ENCODE measurements around the gene BFAR.

The BFAR gene

DNA sequence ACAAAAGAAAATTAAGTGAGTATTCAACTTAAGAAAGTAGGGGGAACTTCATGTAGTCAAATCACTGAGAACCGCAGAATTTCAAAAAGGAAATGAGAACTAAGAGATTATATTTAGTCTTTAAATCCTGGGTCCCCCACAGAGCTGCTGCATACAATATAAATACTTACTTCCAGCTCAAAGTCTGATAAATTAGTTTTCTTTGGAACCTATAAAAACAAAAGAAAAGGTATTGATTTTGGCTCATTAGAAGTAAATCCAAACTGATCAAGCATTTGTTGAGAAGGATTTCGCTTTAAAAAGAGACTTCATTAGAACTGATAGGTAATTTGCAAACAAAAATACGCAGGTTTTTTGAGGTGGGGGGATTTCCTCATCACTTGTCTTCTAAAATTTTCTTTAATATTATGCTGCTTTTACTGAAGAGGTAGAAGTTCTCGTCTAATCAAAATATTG, 24.6 kb upstream of the BFAR start:
- no peak overlapping the region for H3K4me3 ChIP-seq (replicated peaks; ENCODE audit: low read depth, low read length)
- no peak for DNase-seq (ENCODE audit: low read depth)
- TF ChIP-seq, protein P1, sequence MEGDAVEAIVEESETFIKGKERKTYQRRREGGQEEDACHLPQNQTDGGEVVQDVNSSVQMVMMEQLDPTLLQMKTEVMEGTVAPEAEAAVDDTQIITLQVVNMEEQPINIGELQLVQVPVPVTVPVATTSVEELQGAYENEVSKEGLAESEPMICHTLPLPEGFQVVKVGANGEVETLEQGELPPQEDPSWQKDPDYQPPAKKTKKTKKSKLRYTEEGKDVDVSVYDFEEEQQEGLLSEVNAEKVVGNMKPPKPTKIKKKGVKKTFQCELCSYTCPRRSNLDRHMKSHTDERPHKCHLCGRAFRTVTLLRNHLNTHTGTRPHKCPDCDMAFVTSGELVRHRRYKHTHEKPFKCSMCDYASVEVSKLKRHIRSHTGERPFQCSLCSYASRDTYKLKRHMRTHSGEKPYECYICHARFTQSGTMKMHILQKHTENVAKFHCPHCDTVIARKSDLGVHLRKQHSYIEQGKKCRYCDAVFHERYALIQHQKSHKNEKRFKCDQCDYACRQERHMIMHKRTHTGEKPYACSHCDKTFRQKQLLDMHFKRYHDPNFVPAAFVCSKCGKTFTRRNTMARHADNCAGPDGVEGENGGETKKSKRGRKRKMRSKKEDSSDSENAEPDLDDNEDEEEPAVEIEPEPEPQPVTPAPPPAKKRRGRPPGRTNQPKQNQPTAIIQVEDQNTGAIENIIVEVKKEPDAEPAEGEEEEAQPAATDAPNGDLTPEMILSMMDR (IDR thresholded peaks at IDR 0.05; ENCODE audit: low read length, missing control alignments) = no peak

GRCh38 chr16:14608604-14609003, 24.1 kb upstream of the BFAR start:
- no peak for DNase-seq (ENCODE audit: low read depth)
- no peak overlapping the region for H3K4me3 ChIP-seq (replicated peaks; ENCODE audit: low read depth, low read length)
- TF ChIP-seq, protein P1 (IDR thresholded peaks at IDR 0.05; ENCODE audit: low read length, missing control alignments) = no peak

GRCh38 chr16:14609716-14610115, 23.0 kb upstream of the BFAR start:
- TF ChIP-seq, protein P1 (IDR thresholded peaks at IDR 0.05; ENCODE audit: low read length, missing control alignments) = no peak

GRCh38 chr16:14611660-14612059, 21.1 kb upstream of the BFAR start:
- DNase-seq (ENCODE audit: low read depth) = no peak
- TF ChIP-seq, protein P1 (IDR thresholded peaks at IDR 0.05; ENCODE audit: low read length, missing control alignments) = no peak
- H3K4me3 ChIP-seq (replicated peaks; ENCODE audit: low read depth, low read length) = no peak overlapping the region

More at GRCh38 chr16:14609716-14610115, 23.0 kb upstream of the BFAR start:
- no peak overlapping the region for H3K4me3 ChIP-seq (replicated peaks; ENCODE audit: low read depth, low read length)
- DNase-seq (ENCODE audit: low read depth) = no peak

GRCh38 chr16:14613991-14614390, 18.8 kb upstream of the BFAR start:
- no peak overlapping the region for H3K4me3 ChIP-seq (replicated peaks; ENCODE audit: low read depth, low read length)
- TF ChIP-seq, protein P1 (IDR thresholded peaks at IDR 0.05; ENCODE audit: low read length, missing control alignments) = no peak
- DNase-seq (ENCODE audit: low read depth) = no peak

- DNase-seq (ENCODE audit: low read depth) = no peak
- no peak overlapping the region for H3K4me3 ChIP-seq (replicated peaks; ENCODE audit: low read depth, low read length)
- TF ChIP-seq, protein P1 (IDR thresholded peaks at IDR 0.05; ENCODE audit: low read length, missing control alignments) = no peak
Measured at GRCh38 chr16:14616280-14616679, 16.5 kb upstream of the BFAR start.

- TF ChIP-seq, protein P1 (IDR thresholded peaks at IDR 0.05; ENCODE audit: low read length, missing control alignments) = no peak
- no peak overlapping the region for H3K4me3 ChIP-seq (replicated peaks; ENCODE audit: low read depth, low read length)
- DNase-seq (ENCODE audit: low read depth) = no peak
Measured at GRCh38 chr16:14618566-14618965, 14.2 kb upstream of the BFAR start.
